ENCODE data around the gene CDSN. TPM values are rescaled to one million over a fixed set of nuclear protein-coding genes. Genes with fewer than 3 reads are reported as not detected.
A peak's percentile ranks its signal among the peaks of the same experiment; 100 is the strongest.
"Not testable (repeated sequence)": the region's sequence is repeated elsewhere in the genome, so short reads cannot be mapped to it uniquely, and the experiment has no call there.

Gene CDSN, protein sequence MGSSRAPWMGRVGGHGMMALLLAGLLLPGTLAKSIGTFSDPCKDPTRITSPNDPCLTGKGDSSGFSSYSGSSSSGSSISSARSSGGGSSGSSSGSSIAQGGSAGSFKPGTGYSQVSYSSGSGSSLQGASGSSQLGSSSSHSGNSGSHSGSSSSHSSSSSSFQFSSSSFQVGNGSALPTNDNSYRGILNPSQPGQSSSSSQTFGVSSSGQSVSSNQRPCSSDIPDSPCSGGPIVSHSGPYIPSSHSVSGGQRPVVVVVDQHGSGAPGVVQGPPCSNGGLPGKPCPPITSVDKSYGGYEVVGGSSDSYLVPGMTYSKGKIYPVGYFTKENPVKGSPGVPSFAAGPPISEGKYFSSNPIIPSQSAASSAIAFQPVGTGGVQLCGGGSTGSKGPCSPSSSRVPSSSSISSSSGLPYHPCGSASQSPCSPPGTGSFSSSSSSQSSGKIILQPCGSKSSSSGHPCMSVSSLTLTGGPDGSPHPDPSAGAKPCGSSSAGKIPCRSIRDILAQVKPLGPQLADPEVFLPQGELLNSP
- not detected for total RNA-seq (2021; fragmentation: NEBNext Ultra II Directional; extraction: Animal tissue kit (Norgen Biotek cat#: 25700))
- long read RNA-seq, partial matches to known transcripts, result 0 of 2 reads
- long read RNA-seq, other reads (novel, unspliced or antisense), result 2 of 2 reads

- Mint-ChIP-seq H3K4me3 (no peak within 1 kb of the TSS), H3K4me1 (ENCODE audit: low read depth) (peaks cover 35% of the 10 kb centered on the region), H3K27me3 (ENCODE audit: insufficient read depth) (no peaks in the 10 kb centered on the region; the same call in none of the 2 replicates), H3K36me3 (ENCODE audit: low read depth) (no peaks in the 10 kb centered on the region), H3K27ac (no peak within 1 kb of the TSS), H3K9me3 (no peaks in the 10 kb centered on the region)
- TF ChIP-seq, protein P1, sequence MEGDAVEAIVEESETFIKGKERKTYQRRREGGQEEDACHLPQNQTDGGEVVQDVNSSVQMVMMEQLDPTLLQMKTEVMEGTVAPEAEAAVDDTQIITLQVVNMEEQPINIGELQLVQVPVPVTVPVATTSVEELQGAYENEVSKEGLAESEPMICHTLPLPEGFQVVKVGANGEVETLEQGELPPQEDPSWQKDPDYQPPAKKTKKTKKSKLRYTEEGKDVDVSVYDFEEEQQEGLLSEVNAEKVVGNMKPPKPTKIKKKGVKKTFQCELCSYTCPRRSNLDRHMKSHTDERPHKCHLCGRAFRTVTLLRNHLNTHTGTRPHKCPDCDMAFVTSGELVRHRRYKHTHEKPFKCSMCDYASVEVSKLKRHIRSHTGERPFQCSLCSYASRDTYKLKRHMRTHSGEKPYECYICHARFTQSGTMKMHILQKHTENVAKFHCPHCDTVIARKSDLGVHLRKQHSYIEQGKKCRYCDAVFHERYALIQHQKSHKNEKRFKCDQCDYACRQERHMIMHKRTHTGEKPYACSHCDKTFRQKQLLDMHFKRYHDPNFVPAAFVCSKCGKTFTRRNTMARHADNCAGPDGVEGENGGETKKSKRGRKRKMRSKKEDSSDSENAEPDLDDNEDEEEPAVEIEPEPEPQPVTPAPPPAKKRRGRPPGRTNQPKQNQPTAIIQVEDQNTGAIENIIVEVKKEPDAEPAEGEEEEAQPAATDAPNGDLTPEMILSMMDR (IDR thresholded peaks at IDR 0.05), result no peak
- DNase-seq, result no peak
Observed at GRCh38 chr6:31120151-31120915, at the start of gene CDSN. TSS of gene CDSN (minus strand) at chr6:31120446. CDS start at chr6:31120419, 27 bp downstream.

- Mint-ChIP-seq H3K9me3 (no peaks in the 10 kb centered on the region), H3K4me1 (ENCODE audit: low read depth) (peaks cover 13% of the 10 kb centered on the region), H3K27me3 (ENCODE audit: insufficient read depth) (no peaks in the 10 kb centered on the region; the same call in 1 of the 2 replicates), H3K4me3 (no peak overlapping the region), H3K27ac (no peak overlapping the region), H3K36me3 (ENCODE audit: low read depth) (0 out of 2 replicates have a peak, but pooled peaks cover 4% of the 10 kb centered on the region)
- DNase-seq, result peak; percentile 5
- TF ChIP-seq, protein P1 (IDR thresholded peaks at IDR 0.05), result no peak
Observed at GRCh38 chr6:31169123-31169857, 49.0 kb upstream of the CDSN start.

DNA sequence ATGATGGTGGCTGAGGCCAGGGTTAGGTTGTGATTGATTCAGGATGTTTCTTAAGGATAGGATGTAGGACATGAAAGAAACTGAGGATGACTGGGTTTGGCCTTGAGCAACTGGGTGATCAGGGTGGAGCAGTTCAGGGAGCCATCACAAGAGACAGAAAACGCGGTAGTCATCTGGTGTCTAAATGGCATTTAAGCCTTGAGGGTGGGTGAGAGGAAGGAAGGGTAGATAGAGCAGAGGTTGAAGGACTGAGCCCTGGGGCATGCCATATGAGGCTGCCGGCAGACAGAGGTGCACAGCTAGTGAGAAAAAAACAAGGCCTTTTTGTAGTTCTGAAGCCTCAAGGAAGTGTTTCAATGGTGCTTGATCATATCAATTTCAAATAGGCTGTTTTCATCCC lies 48.4 kb upstream of the CDSN start:
- Mint-ChIP-seq H3K9me3 (no peaks in the 10 kb centered on the region), H3K36me3 (ENCODE audit: low read depth) (0 out of 2 replicates have a peak, but pooled peaks cover 4% of the 10 kb centered on the region), H3K27ac (no peak overlapping the region), H3K4me1 (ENCODE audit: low read depth) (peaks cover 17% of the 10 kb centered on the region), H3K27me3 (ENCODE audit: insufficient read depth) (no peaks in the 10 kb centered on the region; the same call in 1 of the 2 replicates), H3K4me3 (no peak overlapping the region)
- DNase-seq, result no peak
- TF ChIP-seq, protein P1 (IDR thresholded peaks at IDR 0.05), result no peak

GRCh38 chr6:31165986-31166385 lies 45.7 kb upstream of the CDSN start:
- H3K36me3 Mint-ChIP-seq (ENCODE audit: low read depth), result 0 out of 2 replicates have a peak, but pooled peaks cover 8% of the 10 kb centered on the region
- H3K27me3 Mint-ChIP-seq (ENCODE audit: insufficient read depth), result no peaks in the 10 kb centered on the region; the same call in 1 of the 2 replicates
- H3K9me3 Mint-ChIP-seq, result no peaks in the 10 kb centered on the region
- no peak overlapping the region for H3K27ac Mint-ChIP-seq
- H3K4me1 Mint-ChIP-seq (ENCODE audit: low read depth), result peaks cover 26% of the 10 kb centered on the region
- no peak for DNase-seq
- no peak overlapping the region for H3K4me3 Mint-ChIP-seq
- TF ChIP-seq, protein P1 (IDR thresholded peaks at IDR 0.05), result no peak

GRCh38 chr6:31165064-31165832 lies 45.0 kb upstream of the CDSN start:
- H3K4me3 Mint-ChIP-seq; DNase-seq; H3K27me3 Mint-ChIP-seq (ENCODE audit: insufficient read depth); H3K27ac Mint-ChIP-seq; H3K9me3 Mint-ChIP-seq; H3K36me3 Mint-ChIP-seq (ENCODE audit: low read depth): not testable (repeated sequence)
- peaks cover 26% of the 10 kb centered on the region for H3K4me1 Mint-ChIP-seq (ENCODE audit: low read depth)

GRCh38 chr6:31164475-31165063 lies 44.3 kb upstream of the CDSN start:
- H3K4me1 Mint-ChIP-seq (ENCODE audit: low read depth), result peaks cover 31% of the 10 kb centered on the region
- H3K9me3 Mint-ChIP-seq; H3K27me3 Mint-ChIP-seq (ENCODE audit: insufficient read depth); H3K27ac Mint-ChIP-seq; DNase-seq; H3K36me3 Mint-ChIP-seq (ENCODE audit: low read depth); H3K4me3 Mint-ChIP-seq: not testable (repeated sequence)
